HEK293T (cell line): ENCODE measurements around the gene TAS2R13.

ENCODE experiments used
- ARNT ChIP-seq: fragments of 450-650 bp; IDR thresholded peaks from 2 replicates; pipeline ENCODE4 v1.6.1; 2017; ENCODE audit warnings: mild to moderate bottlenecking
- ELF4 ChIP-seq: fragments of 450-650 bp; IDR thresholded peaks from 2 replicates; pipeline ENCODE4 v1.6.1; 2017; ENCODE audit warnings: antibody characterized with exemption
- FOXA1 ChIP-seq: fragments of 450-650 bp; IDR thresholded peaks from 2 replicates; pipeline ENCODE4 v1.6.1; 2016; ENCODE audit warnings: mild to moderate bottlenecking
- FOXK2 ChIP-seq: fragments of 450-650 bp; IDR thresholded peaks from 2 replicates; pipeline ENCODE4 v1.6.1; 2016; ENCODE audit warnings: mild to moderate bottlenecking
- FOXM1 ChIP-seq: fragments of 450-650 bp; IDR thresholded peaks from 2 replicates; pipeline ENCODE4 v1.6.1; 2017; ENCODE audit warnings: mild to moderate bottlenecking, borderline replicate concordance
- L3MBTL2 ChIP-seq: fragments of 450-650 bp; conservative IDR thresholded peaks from 2 replicates; pipeline ENCODE4 v1.6.1; 2016; ENCODE audit warnings: mild to moderate bottlenecking
- NFRKB ChIP-seq: fragments of 450-650 bp; IDR thresholded peaks from 2 replicates; pipeline ENCODE4 v1.6.1; 2016; ENCODE audit warnings: mild to moderate bottlenecking, moderate library complexity
- SP1 ChIP-seq: fragments of 450-650 bp; IDR thresholded peaks from 2 replicates; pipeline ENCODE4 v1.6.1; 2017
- SUZ12 ChIP-seq: fragments of 450-650 bp; IDR thresholded peaks from 2 replicates; pipeline ENCODE4 v1.6.1; 2016; ENCODE audit warnings: mild to moderate bottlenecking
- TARDBP ChIP-seq: fragments of 450-650 bp; IDR thresholded peaks from 2 replicates; pipeline ENCODE4 v1.6.1; 2016
- ZNF384 ChIP-seq: fragments of 450-650 bp; IDR thresholded peaks from 2 replicates; pipeline ENCODE4 v1.6.1; 2016
- TF ChIP-seq, protein P1 (sequence below): fragments of 450-650 bp; IDR thresholded peaks from 2 replicates; pipeline ENCODE4 v1.6.1; 2016

DNA sequence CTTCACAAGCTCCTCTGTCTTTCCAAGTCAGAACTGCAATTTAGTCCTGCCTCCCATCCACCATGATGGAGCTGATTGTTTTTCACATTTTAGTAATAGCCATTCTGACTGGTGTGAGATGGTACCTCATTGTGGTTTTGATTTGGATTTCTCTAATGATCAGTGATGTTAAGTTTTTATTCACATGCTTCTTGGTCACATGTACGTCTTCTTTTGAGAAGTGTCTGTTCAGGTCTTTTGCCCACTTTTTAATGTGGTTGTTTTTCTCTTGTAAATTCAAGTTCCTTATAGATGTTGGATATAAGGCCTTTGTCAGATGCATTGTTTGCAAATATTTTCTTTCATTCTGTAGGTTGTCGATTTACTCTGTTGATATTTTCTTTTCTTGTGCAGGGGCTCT is 33.8 kb upstream of the TAS2R13 start:
- TF ChIP-seq TARDBP = no peak
- no peak for TF ChIP-seq ZNF384
- TF ChIP-seq L3MBTL2 = no peak
- TF ChIP-seq SUZ12 = no peak
- no peak for TF ChIP-seq FOXM1
- TF ChIP-seq FOXA1 = no peak
- TF ChIP-seq FOXK2 = no peak
- TF ChIP-seq NFRKB = no peak
- no peak for TF ChIP-seq SP1
- TF ChIP-seq, protein P1, sequence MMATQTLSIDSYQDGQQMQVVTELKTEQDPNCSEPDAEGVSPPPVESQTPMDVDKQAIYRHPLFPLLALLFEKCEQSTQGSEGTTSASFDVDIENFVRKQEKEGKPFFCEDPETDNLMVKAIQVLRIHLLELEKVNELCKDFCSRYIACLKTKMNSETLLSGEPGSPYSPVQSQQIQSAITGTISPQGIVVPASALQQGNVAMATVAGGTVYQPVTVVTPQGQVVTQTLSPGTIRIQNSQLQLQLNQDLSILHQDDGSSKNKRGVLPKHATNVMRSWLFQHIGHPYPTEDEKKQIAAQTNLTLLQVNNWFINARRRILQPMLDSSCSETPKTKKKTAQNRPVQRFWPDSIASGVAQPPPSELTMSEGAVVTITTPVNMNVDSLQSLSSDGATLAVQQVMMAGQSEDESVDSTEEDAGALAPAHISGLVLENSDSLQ = no peak
- no peak for TF ChIP-seq ARNT
- no peak for TF ChIP-seq ELF4
